Memory B cell (primary cell): ENCODE measurements around the gene GEMIN8.

Source experiments
- ATAC-seq: fragments of 150-1000 bp; cut with Tn5 transposase; 2 replicates; pipeline ENCODE4 v1.10.0; 2021; ENCODE audit warnings: low read depth, mild to moderate bottlenecking, moderate library complexity
- DNase-seq, 2 donors: peaks; one replicate each; pipeline ENCODE4 v3.0.0; 2022; ENCODE audit warnings: low spot score in 2 of 2
- H3K27ac Mint-ChIP-seq: one replicate; pipeline ENCODE4 v1.8.0; 2022; ENCODE audit warnings: mild to moderate bottlenecking, moderate library complexity, mixed read lengths
- H3K27me3 Mint-ChIP-seq: one replicate; pipeline ENCODE4 v1.8.0; 2022; ENCODE audit warnings: mixed read lengths
- H3K36me3 Mint-ChIP-seq: one replicate; pipeline ENCODE4 v1.8.0; 2022; ENCODE audit warnings: mild to moderate bottlenecking, mixed read lengths
- H3K4me1 Mint-ChIP-seq: one replicate; pipeline ENCODE4 v1.8.0; 2022; ENCODE audit warnings: mixed read lengths
- H3K4me3 Mint-ChIP-seq: one replicate; pipeline ENCODE4 v1.8.0; 2022; ENCODE audit warnings: mild to moderate bottlenecking, moderate library complexity, mixed read lengths
- H3K9me3 Mint-ChIP-seq: one replicate; pipeline ENCODE4 v1.8.0; 2022; ENCODE audit warnings: mixed read lengths

The GEMIN8 gene

GRCh38 chrX:14030174-14030530 lies 460 bp upstream of the GEMIN8 start:
- H3K4me1 Mint-ChIP-seq, result peaks cover 11% of the 10 kb centered on the region
- ATAC-seq, result peak; percentile 15

GRCh38 chrX:14029039-14029424 lies 660 bp downstream of the GEMIN8 start:
- DNase-seq, result peak in 1 of 2 donors; percentile 11
- H3K27me3 Mint-ChIP-seq, result peaks cover 2% of the 10 kb centered on the region
- peaks cover 11% of the 10 kb centered on the region for H3K4me1 Mint-ChIP-seq

More at GRCh38 chrX:14030174-14030530, 460 bp upstream of the GEMIN8 start:
- Mint-ChIP-seq H3K27me3 (peaks cover 4% of the 10 kb centered on the region), H3K9me3 (no peaks in the 10 kb centered on the region), H3K36me3 (peaks cover 1% of the 10 kb centered on the region), H3K4me3 (peak overlapping the region; percentile 100), H3K27ac (peak overlapping the region; percentile 100)
- DNase-seq, result no peak

GRCh38 chrX:14028473-14028872 lies 1.2 kb downstream of the GEMIN8 start:
- peak overlapping the region; percentile 63 for H3K4me3 Mint-ChIP-seq
- H3K9me3 Mint-ChIP-seq, result no peaks in the 10 kb centered on the region
- H3K27ac Mint-ChIP-seq, result peak overlapping the region; percentile 100
- H3K27me3 Mint-ChIP-seq, result no peaks in the 10 kb centered on the region
- no peak for ATAC-seq
- no peak for DNase-seq
- peaks cover 1% of the 10 kb centered on the region for H3K36me3 Mint-ChIP-seq
- H3K4me1 Mint-ChIP-seq, result peaks cover 11% of the 10 kb centered on the region

More at GRCh38 chrX:14029039-14029424, 660 bp downstream of the GEMIN8 start:
- H3K4me3 Mint-ChIP-seq, result peak overlapping the region; percentile 100
- peak overlapping the region; percentile 100 for H3K27ac Mint-ChIP-seq
- H3K36me3 Mint-ChIP-seq, result peaks cover 1% of the 10 kb centered on the region
- H3K9me3 Mint-ChIP-seq, result no peaks in the 10 kb centered on the region
- no peak for ATAC-seq

DNA sequence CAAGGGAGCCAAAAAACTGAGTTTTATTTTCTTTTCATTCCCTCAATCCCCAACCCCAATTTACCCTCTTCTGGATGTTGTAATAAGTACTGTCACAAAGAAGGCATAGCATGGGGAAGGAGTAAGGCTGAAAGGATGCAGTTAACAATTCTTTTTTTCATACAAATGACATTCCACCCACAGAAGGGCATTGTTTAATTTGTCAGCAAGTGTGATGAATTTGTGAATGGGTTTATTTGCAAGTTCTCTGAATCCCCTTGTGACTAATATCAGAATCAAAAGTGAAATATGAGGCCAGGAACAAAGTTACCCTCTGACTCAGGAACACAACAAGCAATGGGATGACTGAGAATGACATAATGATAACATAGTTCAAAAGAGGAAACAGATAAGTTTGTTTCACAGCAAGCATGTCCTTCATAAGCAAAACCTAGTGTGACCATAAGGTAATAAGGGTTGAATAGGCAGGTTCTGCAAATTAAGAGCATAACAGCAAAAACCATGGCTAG lies 2.1 kb downstream of the GEMIN8 start:
- DNase-seq (no peak), ATAC-seq (no peak)
- Mint-ChIP-seq H3K4me3 (no peak overlapping the region), H3K9me3 (no peaks in the 10 kb centered on the region), H3K27me3 (no peaks in the 10 kb centered on the region), H3K27ac (no peak overlapping the region), H3K4me1 (peaks cover 11% of the 10 kb centered on the region), H3K36me3 (peaks cover 1% of the 10 kb centered on the region)

DNA sequence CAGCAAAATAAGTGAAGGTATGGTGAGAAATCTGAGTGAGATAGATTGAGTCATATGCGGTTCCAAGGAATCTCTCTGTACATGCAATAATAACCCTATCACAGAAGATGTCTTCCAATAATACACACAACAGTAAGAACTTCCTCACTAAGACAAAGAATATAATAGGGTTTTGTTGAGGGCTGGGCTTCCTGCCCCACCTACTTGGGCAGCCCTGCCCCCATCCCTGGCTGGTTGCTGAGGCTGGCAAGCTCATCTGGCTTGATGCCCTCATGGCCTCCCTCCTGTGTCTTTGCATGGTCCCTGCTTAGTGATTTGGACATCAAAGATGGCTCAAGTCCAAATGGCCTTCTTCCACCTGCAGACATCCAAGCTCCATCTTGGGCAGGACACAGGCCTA lies 2.7 kb downstream of the GEMIN8 start:
- Mint-ChIP-seq H3K36me3 (peaks cover 1% of the 10 kb centered on the region), H3K9me3 (no peaks in the 10 kb centered on the region), H3K27ac (no peak overlapping the region), H3K4me1 (peaks cover 11% of the 10 kb centered on the region), H3K4me3 (no peak overlapping the region), H3K27me3 (no peaks in the 10 kb centered on the region)
- DNase-seq, result no peak
- no peak for ATAC-seq

DNA sequence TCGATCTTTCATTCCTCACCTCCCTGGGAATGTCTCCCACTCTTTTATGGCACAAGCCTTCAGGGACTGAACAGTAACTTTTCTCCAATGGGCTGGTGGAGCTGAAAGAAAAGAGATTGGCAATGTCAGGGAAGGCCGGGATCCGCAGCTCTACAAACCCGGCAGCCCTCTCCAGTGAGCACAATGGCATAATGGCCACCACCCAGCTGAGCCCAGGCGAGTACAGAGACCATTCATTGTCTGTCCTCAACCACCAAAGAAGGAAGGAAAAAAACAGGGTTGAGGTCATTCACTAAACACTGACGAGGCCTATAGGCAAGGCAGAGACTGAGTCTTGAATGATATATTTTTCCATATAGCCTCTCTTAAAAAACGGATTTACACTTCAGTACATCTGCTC lies 3.6 kb downstream of the GEMIN8 start:
- no peak for ATAC-seq
- Mint-ChIP-seq H3K36me3 (peaks cover 1% of the 10 kb centered on the region), H3K9me3 (no peaks in the 10 kb centered on the region), H3K4me1 (peaks cover 11% of the 10 kb centered on the region), H3K27me3 (no peaks in the 10 kb centered on the region), H3K27ac (no peak overlapping the region), H3K4me3 (no peak overlapping the region)
- no peak for DNase-seq

DNA sequence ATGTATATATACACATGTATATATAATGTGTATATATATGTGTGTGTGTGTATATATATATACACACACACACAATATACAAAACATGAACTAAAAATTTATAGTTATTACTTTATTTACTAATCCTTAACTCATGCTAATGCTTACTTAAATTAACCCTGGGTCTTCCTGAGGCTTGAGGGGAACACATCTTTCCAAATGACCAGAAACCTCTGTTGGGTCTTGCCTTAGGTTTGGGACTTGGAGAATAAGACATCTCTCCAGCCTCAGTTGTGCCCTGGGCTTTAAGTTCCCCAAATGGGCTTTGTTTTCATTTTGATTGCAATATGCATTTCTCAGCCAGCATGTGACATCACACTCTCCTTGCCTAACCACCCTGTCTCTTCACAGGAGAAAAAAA lies 7.7 kb downstream of the GEMIN8 start:
- Mint-ChIP-seq H3K4me3 (no peak overlapping the region), H3K27ac (no peak overlapping the region), H3K36me3 (peaks cover 4% of the 10 kb centered on the region), H3K9me3 (no peaks in the 10 kb centered on the region), H3K4me1 (peaks cover 3% of the 10 kb centered on the region), H3K27me3 (no peaks in the 10 kb centered on the region)
- no peak for DNase-seq
- no peak for ATAC-seq

- peaks cover 13% of the 10 kb centered on the region for H3K36me3 Mint-ChIP-seq
- no peak for ATAC-seq
- no peaks in the 10 kb centered on the region for H3K9me3 Mint-ChIP-seq
- no peak overlapping the region for H3K4me3 Mint-ChIP-seq
- DNase-seq, result no peak
- H3K27me3 Mint-ChIP-seq, result no peaks in the 10 kb centered on the region
- no peak overlapping the region for H3K27ac Mint-ChIP-seq
- H3K4me1 Mint-ChIP-seq, result no peaks in the 10 kb centered on the region
Observed at GRCh38 chrX:14017399-14017798, 12.3 kb downstream of the GEMIN8 start.

GRCh38 chrX:14015941-14016340 lies 13.8 kb downstream of the GEMIN8 start:
- H3K4me1 Mint-ChIP-seq, result no peaks in the 10 kb centered on the region
- ATAC-seq (no peak), DNase-seq (no peak)
- H3K27ac Mint-ChIP-seq, result no peak overlapping the region
- no peak overlapping the region for H3K4me3 Mint-ChIP-seq
- no peaks in the 10 kb centered on the region for H3K9me3 Mint-ChIP-seq
- no peaks in the 10 kb centered on the region for H3K27me3 Mint-ChIP-seq
- peaks cover 13% of the 10 kb centered on the region for H3K36me3 Mint-ChIP-seq

DNA sequence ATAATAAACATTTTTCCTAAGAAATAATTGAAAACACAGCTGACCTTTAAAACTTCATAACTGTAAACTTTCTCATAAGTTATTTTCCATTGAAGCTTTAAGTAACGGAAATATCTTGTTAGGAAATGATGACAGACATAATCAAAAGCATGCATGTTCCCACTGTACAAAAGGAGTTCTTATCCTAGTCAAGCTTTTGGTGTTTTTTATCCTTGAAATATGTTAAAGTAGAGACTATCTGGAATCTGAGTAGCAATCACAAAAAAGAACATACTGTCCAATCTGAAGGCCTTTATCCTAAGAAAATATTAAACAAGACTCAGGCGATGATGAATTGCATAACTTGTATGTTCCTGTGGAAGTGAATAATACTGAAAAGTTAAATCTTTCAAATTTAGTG lies 14.4 kb downstream of the GEMIN8 start:
- no peak overlapping the region for H3K4me3 Mint-ChIP-seq
- DNase-seq (no peak), ATAC-seq (no peak)
- H3K27me3 Mint-ChIP-seq, result no peaks in the 10 kb centered on the region
- no peaks in the 10 kb centered on the region for H3K4me1 Mint-ChIP-seq
- peaks cover 13% of the 10 kb centered on the region for H3K36me3 Mint-ChIP-seq
- no peak overlapping the region for H3K27ac Mint-ChIP-seq
- no peaks in the 10 kb centered on the region for H3K9me3 Mint-ChIP-seq

DNA sequence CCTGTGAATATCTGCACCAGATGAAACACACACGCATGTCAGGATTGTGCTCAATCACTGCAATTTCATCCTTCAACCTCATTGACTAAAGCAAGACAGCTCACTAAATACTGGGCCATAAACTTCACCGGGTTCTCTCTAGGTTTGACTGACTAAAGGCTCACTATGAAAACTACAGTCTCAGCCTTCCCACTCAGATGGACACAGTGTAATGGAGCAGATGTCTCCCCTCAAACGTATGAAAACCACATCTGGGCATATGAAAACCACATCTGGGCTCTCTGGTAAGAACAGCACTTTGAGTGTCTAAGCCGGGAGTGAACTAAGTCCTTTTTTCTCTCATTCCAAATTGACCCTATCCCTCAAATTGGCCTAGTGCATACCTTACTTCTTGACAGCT lies 15.2 kb downstream of the GEMIN8 start:
- no peak overlapping the region for H3K27ac Mint-ChIP-seq

DNA sequence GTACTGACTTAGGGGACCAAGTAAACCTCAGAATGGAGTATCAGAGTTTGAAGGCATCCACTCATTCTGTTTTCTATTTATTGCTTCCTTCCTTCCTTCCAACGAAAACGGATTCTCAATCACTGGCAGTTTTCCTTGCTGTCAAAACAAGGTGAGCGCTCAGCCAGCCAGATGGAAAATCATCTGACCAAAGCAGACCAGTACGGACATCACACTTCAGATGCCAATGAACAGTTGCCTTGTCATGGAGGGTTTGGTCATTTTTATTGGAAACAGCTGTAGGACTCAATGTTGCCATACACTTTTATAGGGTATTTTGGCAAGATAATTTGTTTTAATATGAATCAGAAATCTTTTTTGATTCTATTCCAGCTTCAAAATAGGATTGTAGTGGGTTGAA lies 16.6 kb downstream of the GEMIN8 start:
- no peak overlapping the region for H3K27ac Mint-ChIP-seq
- no peaks in the 10 kb centered on the region for H3K27me3 Mint-ChIP-seq
- ATAC-seq, result no peak

More for the DNA sequence above, 15.2 kb downstream of the GEMIN8 start:
- Mint-ChIP-seq H3K36me3 (peaks cover 13% of the 10 kb centered on the region), H3K9me3 (no peaks in the 10 kb centered on the region), H3K4me1 (no peaks in the 10 kb centered on the region), H3K4me3 (no peak overlapping the region), H3K27me3 (no peaks in the 10 kb centered on the region)
- ATAC-seq (no peak), DNase-seq (no peak)

DNA sequence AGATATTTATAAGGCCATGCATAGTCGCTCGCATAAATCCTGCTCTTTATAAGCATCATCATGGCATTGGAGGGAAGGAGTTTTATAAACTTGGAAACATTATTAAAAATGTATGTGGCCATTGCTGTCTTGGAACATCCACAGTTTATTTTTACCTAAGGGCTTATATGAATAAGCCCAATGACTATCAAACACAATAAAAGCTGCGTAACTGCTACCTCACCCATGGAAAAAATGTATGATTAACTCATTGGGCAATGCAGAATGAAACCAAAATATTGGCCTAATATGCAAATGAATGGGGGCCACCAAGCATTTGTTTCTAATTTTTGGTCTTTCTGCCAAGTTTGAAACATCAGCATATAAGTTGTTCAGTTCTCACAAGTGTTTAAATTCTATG lies 19.1 kb downstream of the GEMIN8 start:
- ATAC-seq, result no peak
- H3K4me3 Mint-ChIP-seq, result no peak overlapping the region
- H3K36me3 Mint-ChIP-seq, result peaks cover 23% of the 10 kb centered on the region
- no peaks in the 10 kb centered on the region for H3K27me3 Mint-ChIP-seq
- H3K9me3 Mint-ChIP-seq, result no peaks in the 10 kb centered on the region
- no peak overlapping the region for H3K27ac Mint-ChIP-seq
- DNase-seq, result no peak
- no peaks in the 10 kb centered on the region for H3K4me1 Mint-ChIP-seq

More for the DNA sequence above, 16.6 kb downstream of the GEMIN8 start:
- H3K4me1 Mint-ChIP-seq, result no peaks in the 10 kb centered on the region
- peaks cover 16% of the 10 kb centered on the region for H3K36me3 Mint-ChIP-seq
- no peak for DNase-seq
- H3K9me3 Mint-ChIP-seq, result no peaks in the 10 kb centered on the region
- H3K4me3 Mint-ChIP-seq, result no peak overlapping the region

GRCh38 chrX:14006540-14006939 lies 23.2 kb downstream of the GEMIN8 start:
- Mint-ChIP-seq H3K9me3 (peaks cover 1% of the 10 kb centered on the region), H3K4me1 (no peaks in the 10 kb centered on the region), H3K4me3 (no peak overlapping the region), H3K27me3 (no peaks in the 10 kb centered on the region), H3K27ac (no peak overlapping the region), H3K36me3 (peaks cover 25% of the 10 kb centered on the region)
- no peak for DNase-seq
- ATAC-seq, result no peak

GRCh38 chrX:14003876-14004425 lies 25.7 kb downstream of the GEMIN8 start:
- Mint-ChIP-seq H3K4me3 (no peak overlapping the region), H3K4me1 (no peaks in the 10 kb centered on the region), H3K27me3 (no peaks in the 10 kb centered on the region), H3K27ac (no peak overlapping the region), H3K9me3 (peaks cover 1% of the 10 kb centered on the region), H3K36me3 (peaks cover 29% of the 10 kb centered on the region)
- ATAC-seq (no peak), DNase-seq (no peak)
